ENCODE measurements around the gene TALDO1. TPM values are rescaled to one million over a fixed set of nuclear protein-coding genes. Genes with fewer than 3 reads are reported as not detected.

Gene TALDO1
- total and polyA plus RNA-seq, 10 of the 15 experiments (the other 5 are each of a cell fraction or from before 2014, with no cell fraction given) = 121 to 302 (median 182) TPM

DNA sequence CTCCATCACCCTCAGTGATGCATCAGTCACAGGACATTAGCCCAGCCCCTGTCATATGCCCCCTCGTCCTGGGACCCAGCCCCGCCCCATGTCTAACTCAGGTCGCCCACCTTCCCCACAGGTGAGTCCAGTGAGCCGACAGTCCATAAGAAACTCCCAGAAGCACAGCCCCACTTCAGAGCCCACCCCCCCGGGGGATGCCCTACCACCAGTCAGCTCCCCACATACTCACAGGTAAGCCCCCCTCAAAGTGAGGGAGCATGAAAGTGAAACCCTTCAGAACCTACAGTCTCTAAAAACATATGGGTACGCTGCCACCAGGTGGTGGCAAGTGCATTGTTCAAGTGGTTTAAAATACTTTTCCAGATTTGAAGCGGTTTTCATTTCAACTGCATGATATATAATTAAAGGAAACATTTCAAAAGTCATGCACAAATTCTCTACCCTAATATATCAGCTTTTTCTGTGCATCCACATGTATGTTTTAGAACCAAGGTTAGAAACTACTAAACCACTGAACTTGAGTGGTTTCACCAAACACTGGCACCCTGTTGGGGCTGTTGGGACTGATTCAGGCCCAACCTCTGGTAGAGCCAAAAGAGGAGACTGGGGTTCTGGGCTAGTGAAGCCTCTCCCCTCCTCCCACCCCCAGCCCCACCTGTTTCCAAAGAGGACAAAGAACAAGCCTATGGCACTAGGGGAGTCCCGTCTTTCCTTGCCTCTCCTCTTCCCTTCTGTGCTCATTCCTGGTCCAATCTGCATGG is 24.0 kb upstream of the TALDO1 start:
- Histone ChIP-seq H3K79me2 (ENCODE audit: control insufficient read depth, insufficient read depth, low read length) (no peaks in the 10 kb centered on the region), H3K9ac (ENCODE audit: control insufficient read depth, insufficient read depth, low read length) (no peak overlapping the region), H4K20me1 (ENCODE audit: control insufficient read depth, insufficient read depth) (no peaks in the 10 kb centered on the region; the same call in 1 of the 2 replicates), H2AFZ (ENCODE audit: control insufficient read depth, low read depth, low read length) (no peak overlapping the region), H3K9me3 (replicated peaks; ENCODE audit: control insufficient read depth, insufficient read depth, low read length) (no peaks in the 10 kb centered on the region), H3K27ac (ENCODE audit: control insufficient read depth, insufficient read depth) (no peak overlapping the region), H3K4me3 (peak overlapping the region; percentile 50; the same call in 1 of the 2 replicates), H3K4me2 (ENCODE audit: control insufficient read depth, insufficient read depth) (peak overlapping the region; percentile 67; the same call in 1 of the 2 replicates), H3K4me1 (ENCODE audit: control insufficient read depth, insufficient read depth, low read length) (peaks cover 18% of the 10 kb centered on the region), H3K36me3 (ENCODE audit: control insufficient read depth in 2 of 2, insufficient read depth in 2 of 2, low read length in 1 of 2) (no peaks in the 10 kb centered on the region), H3K27me3 (replicated peaks in 1 of 2; ENCODE audit: control insufficient read depth in 2 of 2, insufficient read depth in 2 of 2, low read length in 1 of 2) (0 out of 4 replicates have a peak, but pooled peaks cover 0 to 3% of the 10 kb centered on the region in 2 experiments)
- FAIRE-seq (peak; percentile 83), ATAC-seq (peak; percentile 25), DNase-seq (ENCODE audit: low read depth, low spot score) (no peak)
- WGBS (ENCODE audit: insufficient coverage, insufficient replicate concordance, low lambda C conversion rate, missing lambda C conversion rate) = 16% methylated on average over 7 of the region's 8 CpGs
- BruUV-seq (replicated peaks) = no TSS peak
- in situ Hi-C loops (cut with MboI) = loop anchor here (10.0 kb wide), 1 partner anchor 59 kb away; no protein-coding TSS in a partner anchor
- intact Hi-C loops (cut with micrococcal nuclease; ENCODE audit: unreplicated experiment) = loop anchor here (2.0 to 5.0 kb wide), 3 partner anchors 61 to 169 kb away; partner anchors contain the start of gene IRF7
- ChIA-PET CTCF (interaction anchor here (1.0 to 8.6 kb wide), 14 partner anchors 13 to 168 kb away, joined by 3 to 127 read pairs (median 4); partner anchors contain the start of genes DEAF1, LMNTD2, PHRF1 and RASSF7), RAD21 (ENCODE audit: unreplicated experiment) (interaction anchor here (0.8 to 6.3 kb wide), 10 partner anchors 28 to 275 kb away, joined by 3 to 112 read pairs (median 6); partner anchors contain the start of genes DEAF1, IRF7, PHRF1 and TMEM80), POLR2A (interaction anchor here (0.6 to 8.2 kb wide), 3 partner anchors 10 to 187 kb away, joined by 3 to 72 read pairs (median 6); partner anchors contain the start of genes DEAF1 and TMEM80), SMC1A (ENCODE audit: uncharacterized antibody, unreplicated experiment) (interaction anchor here (0.7 to 1.9 kb wide), 4 partner anchors 27 to 169 kb away, joined by 3 to 11 read pairs (median 5); partner anchors contain the start of gene TMEM80)
- peak; percentile 88 for TF ChIP-seq RAD21 (IDR thresholded peaks at IDR 0.05; ENCODE audit: insufficient read depth, low read depth, low read length)
- no peak for TF ChIP-seq ZNF622 (IDR thresholded peaks at IDR 0.05)
- TF ChIP-seq POLR2A (IDR thresholded peaks at IDR 0.05; ENCODE audit: low read depth, low read length) = no peak
- TF ChIP-seq, protein P1, sequence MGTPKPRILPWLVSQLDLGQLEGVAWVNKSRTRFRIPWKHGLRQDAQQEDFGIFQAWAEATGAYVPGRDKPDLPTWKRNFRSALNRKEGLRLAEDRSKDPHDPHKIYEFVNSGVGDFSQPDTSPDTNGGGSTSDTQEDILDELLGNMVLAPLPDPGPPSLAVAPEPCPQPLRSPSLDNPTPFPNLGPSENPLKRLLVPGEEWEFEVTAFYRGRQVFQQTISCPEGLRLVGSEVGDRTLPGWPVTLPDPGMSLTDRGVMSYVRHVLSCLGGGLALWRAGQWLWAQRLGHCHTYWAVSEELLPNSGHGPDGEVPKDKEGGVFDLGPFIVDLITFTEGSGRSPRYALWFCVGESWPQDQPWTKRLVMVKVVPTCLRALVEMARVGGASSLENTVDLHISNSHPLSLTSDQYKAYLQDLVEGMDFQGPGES (IDR thresholded peaks at IDR 0.05) = no peak
- TF ChIP-seq MEF2B (IDR thresholded peaks at IDR 0.05; ENCODE audit: partially characterized antibody, poor library complexity, severe bottlenecking) = no peak
- peak; percentile 62 to 79 (median 69) for TF ChIP-seq CTCF (IDR thresholded peaks at IDR 0.05 in 2 of 3, conservative IDR thresholded peaks at IDR 0.05 in 1 of 3; ENCODE audit: control insufficient read depth in 2 of 3, extremely low read depth in 1 of 3, insufficient read depth in 1 of 3, low read depth in 3 of 3, low read length in 3 of 3)
- no peak for TF ChIP-seq TARDBP (IDR thresholded peaks at IDR 0.05; ENCODE audit: borderline replicate concordance)
- TF ChIP-seq SMARCA5 (IDR thresholded peaks at IDR 0.05) = no peak
- no peak for TF ChIP-seq YBX1 (IDR thresholded peaks at IDR 0.05)
- peak; percentile 25; the same call in 1 of the 2 replicates for TF ChIP-seq RUNX3 (IDR thresholded peaks at IDR 0.05; ENCODE audit: low read length)
- peak; percentile 89 for TF ChIP-seq SMC3 (IDR thresholded peaks at IDR 0.05; ENCODE audit: borderline replicate concordance, low read length)
- no peak for TF ChIP-seq BACH1 (IDR thresholded peaks at IDR 0.05; ENCODE audit: borderline replicate concordance)
- no peak for TF ChIP-seq CBX5 (IDR thresholded peaks at IDR 0.05; ENCODE audit: low read depth)
- no peak for TF ChIP-seq ZBED1 (IDR thresholded peaks at IDR 0.05; ENCODE audit: borderline replicate concordance)
- TF ChIP-seq EP300 (IDR thresholded peaks at IDR 0.05; ENCODE audit: borderline replicate concordance in 1 of 2, control insufficient read depth in 1 of 2, low read depth in 2 of 2, low read length in 2 of 2) = no peak
- TF ChIP-seq HCFC1 (IDR thresholded peaks at IDR 0.05; ENCODE audit: low read length) = no peak
- TF ChIP-seq POU2F2 (IDR thresholded peaks at IDR 0.05; ENCODE audit: borderline replicate concordance, low read depth, low read length) = no peak
- no peak for TF ChIP-seq IRF5 (IDR thresholded peaks at IDR 0.05; ENCODE audit: borderline replicate concordance)
- TF ChIP-seq ESRRA (IDR thresholded peaks at IDR 0.05; ENCODE audit: low read length) = no peak

All from GM12878 (cell line).